ENCODE results near the gene RBM19.

Gene RBM19

GRCh38 chr12:113766879-113767878 lies 198.9 kb downstream of the RBM19 start:
- no peak for DNase-seq

Measured in NCI-H2107 (cell line).